ENCODE measurements around the gene ALX4. TPM values are rescaled to one million over a fixed set of nuclear protein-coding genes. Genes with fewer than 3 reads are reported as not detected.

The ALX4 gene
- total RNA-seq, 2 experiments from 2014 or later, result not detected

DNA sequence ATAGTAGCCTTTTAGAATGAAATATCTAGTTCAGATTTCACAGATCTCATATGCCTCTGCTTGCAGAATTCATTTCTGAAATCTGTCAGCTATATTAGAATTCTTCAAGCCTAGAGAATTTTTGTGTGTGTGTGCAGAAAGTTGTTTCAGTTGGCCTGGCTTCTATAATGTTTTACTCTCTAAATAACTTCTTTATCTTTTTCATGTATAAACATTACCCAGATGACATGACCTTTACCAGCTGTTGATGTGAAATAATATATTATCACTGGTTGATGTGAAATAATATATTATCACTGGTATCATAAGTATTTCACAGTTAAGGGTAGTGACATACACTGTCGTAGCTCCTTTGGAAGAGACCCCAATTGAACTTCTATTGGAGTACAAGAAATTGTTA is 72.8 kb downstream of the ALX4 start:
- ATAC-seq (no peak), DNase-seq (no peak)
- intact Hi-C loops (cut with micrococcal nuclease), result no loop called here
- Mint-ChIP-seq H3K4me1 (ENCODE audit: low read depth) (no peaks in the 10 kb centered on the region), H3K36me3 (ENCODE audit: low read depth) (peaks cover 17% of the 10 kb centered on the region), H3K27me3 (no peaks in the 10 kb centered on the region), H3K4me3 (no peak overlapping the region), H3K27ac (no peak overlapping the region), H3K9me3 (no peaks in the 10 kb centered on the region)
- ChIA-PET CTCF (no interaction called here), POLR2A (no interaction called here)
- TF ChIP-seq, protein P1, sequence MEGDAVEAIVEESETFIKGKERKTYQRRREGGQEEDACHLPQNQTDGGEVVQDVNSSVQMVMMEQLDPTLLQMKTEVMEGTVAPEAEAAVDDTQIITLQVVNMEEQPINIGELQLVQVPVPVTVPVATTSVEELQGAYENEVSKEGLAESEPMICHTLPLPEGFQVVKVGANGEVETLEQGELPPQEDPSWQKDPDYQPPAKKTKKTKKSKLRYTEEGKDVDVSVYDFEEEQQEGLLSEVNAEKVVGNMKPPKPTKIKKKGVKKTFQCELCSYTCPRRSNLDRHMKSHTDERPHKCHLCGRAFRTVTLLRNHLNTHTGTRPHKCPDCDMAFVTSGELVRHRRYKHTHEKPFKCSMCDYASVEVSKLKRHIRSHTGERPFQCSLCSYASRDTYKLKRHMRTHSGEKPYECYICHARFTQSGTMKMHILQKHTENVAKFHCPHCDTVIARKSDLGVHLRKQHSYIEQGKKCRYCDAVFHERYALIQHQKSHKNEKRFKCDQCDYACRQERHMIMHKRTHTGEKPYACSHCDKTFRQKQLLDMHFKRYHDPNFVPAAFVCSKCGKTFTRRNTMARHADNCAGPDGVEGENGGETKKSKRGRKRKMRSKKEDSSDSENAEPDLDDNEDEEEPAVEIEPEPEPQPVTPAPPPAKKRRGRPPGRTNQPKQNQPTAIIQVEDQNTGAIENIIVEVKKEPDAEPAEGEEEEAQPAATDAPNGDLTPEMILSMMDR (IDR thresholded peaks at IDR 0.05), result no peak

DNA sequence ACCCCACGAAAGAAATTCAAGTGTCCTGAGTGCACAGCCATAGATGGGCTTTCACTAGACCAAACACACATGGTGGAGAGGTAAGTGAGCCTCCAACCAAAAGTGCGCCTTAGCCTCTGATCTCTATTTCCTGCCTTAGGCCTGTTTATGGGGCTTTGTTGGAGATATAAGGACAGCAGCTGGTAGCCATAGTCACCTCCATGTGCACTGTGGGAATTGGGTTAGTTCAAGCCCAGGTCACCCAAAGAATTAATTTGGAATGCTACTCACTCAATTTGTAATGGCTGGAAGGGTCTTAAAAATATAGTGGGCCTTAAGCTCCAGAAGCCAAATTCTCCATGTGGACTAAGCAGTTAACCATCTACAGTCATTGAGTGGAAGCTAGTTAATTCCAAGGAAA is 73.6 kb downstream of the ALX4 start:
- ChIA-PET CTCF (no interaction called here), POLR2A (no interaction called here)
- H3K4me1 Mint-ChIP-seq (ENCODE audit: low read depth), result no peaks in the 10 kb centered on the region
- H3K9me3 Mint-ChIP-seq, result no peaks in the 10 kb centered on the region
- no peaks in the 10 kb centered on the region for H3K27me3 Mint-ChIP-seq
- no peak for ATAC-seq
- DNase-seq, result no peak
- no peak overlapping the region for H3K27ac Mint-ChIP-seq
- H3K4me3 Mint-ChIP-seq, result no peak overlapping the region
- TF ChIP-seq, protein P1 (IDR thresholded peaks at IDR 0.05), result no peak
- peaks cover 17% of the 10 kb centered on the region for H3K36me3 Mint-ChIP-seq (ENCODE audit: low read depth)
- intact Hi-C loops (cut with micrococcal nuclease), result no loop called here

DNA sequence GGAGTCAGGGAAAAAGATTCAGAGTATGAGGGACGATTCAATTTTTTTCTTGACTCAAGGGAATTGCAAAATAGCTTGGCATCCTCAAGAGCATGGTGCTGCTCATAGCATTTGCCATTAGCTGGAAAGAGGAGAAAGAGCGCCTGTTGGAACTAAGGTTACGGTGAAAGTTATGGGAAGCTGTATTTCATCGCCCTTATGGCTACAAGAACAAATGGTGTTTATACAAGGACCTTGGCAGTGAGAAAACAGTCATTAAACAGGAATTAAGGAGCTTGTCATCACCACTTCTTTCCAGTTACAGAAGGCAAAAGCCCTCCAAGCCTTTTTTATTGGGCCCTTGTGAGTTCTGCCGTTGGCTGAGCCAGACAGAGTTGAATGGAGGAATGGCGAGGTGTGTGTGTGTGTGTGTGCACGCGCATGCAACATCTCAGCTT is 74.2 kb downstream of the ALX4 start:
- H3K9me3 Mint-ChIP-seq, result no peaks in the 10 kb centered on the region
- H3K27me3 Mint-ChIP-seq, result no peaks in the 10 kb centered on the region
- TF ChIP-seq, protein P1 (IDR thresholded peaks at IDR 0.05), result no peak
- DNase-seq, result no peak
- H3K4me1 Mint-ChIP-seq (ENCODE audit: low read depth), result no peaks in the 10 kb centered on the region
- POLR2A ChIA-PET, result no interaction called here
- ATAC-seq, result no peak
- H3K27ac Mint-ChIP-seq, result no peak overlapping the region
- intact Hi-C loops (cut with micrococcal nuclease), result no loop called here
- no peak overlapping the region for H3K4me3 Mint-ChIP-seq
- H3K36me3 Mint-ChIP-seq (ENCODE audit: low read depth), result peaks cover 17% of the 10 kb centered on the region
- CTCF ChIA-PET, result no interaction called here

DNA sequence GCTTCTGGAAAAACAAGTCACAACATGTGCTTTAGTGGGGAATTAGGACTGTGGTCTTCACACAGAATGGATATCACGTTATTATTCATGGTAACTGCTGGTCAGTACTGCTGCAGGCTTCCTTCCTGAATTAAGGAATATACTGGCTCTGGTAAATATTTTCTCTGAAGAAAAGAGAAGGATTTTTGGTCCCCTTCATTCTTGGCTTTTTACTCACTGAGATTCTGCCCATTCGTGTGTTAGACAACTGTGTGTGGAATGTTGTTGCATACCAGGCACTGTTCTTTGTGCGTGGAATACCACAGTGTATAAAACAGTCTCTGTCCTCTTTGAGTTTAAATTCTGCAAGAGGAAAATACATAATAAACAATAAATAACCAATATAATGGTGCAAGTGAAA is 80.3 kb downstream of the ALX4 start:
- Mint-ChIP-seq H3K4me3 (no peak overlapping the region), H3K9me3 (no peaks in the 10 kb centered on the region), H3K27ac (no peak overlapping the region), H3K27me3 (no peaks in the 10 kb centered on the region), H3K36me3 (ENCODE audit: low read depth) (no peaks in the 10 kb centered on the region), H3K4me1 (ENCODE audit: low read depth) (peaks cover 11% of the 10 kb centered on the region)
- CTCF ChIA-PET, result no interaction called here
- intact Hi-C loops (cut with micrococcal nuclease), result no loop called here
- TF ChIP-seq, protein P1 (IDR thresholded peaks at IDR 0.05), result no peak
- no peak for DNase-seq
- POLR2A ChIA-PET, result no interaction called here
- ATAC-seq, result no peak

DNA sequence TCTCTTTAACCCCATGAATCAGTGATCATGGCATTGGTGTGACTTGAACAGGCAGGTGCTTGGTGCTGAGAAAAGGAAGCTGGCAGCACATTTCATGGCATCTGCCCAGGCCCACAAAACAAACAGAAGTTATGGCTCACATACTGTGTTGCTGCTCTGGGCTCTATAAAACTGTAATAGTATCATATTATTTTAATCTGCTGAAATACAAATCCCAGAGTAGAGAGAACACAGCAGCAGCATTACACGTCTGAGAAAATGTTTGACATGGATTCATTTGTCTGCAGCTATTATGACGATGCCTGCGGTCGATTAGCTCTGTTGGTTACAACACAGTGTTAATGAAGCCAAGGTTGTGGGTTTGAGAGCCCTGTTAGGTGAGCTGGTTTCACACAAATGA is 80.8 kb downstream of the ALX4 start:
- ATAC-seq (no peak), DNase-seq (no peak)
- intact Hi-C loops (cut with micrococcal nuclease), result no loop called here
- POLR2A ChIA-PET, result no interaction called here
- Mint-ChIP-seq H3K36me3 (ENCODE audit: low read depth) (no peaks in the 10 kb centered on the region), H3K27ac (no peak overlapping the region), H3K4me3 (no peak overlapping the region), H3K27me3 (no peaks in the 10 kb centered on the region), H3K9me3 (no peaks in the 10 kb centered on the region), H3K4me1 (ENCODE audit: low read depth) (peaks cover 11% of the 10 kb centered on the region)
- TF ChIP-seq, protein P1 (IDR thresholded peaks at IDR 0.05), result no peak
- CTCF ChIA-PET, result no interaction called here
